HG03135 (cell line): ENCODE data around the gene IMPA2.
A peak's percentile ranks its signal among the peaks of the same experiment; 100 is the strongest.

Source experiments
- ATAC-seq: cut with Tn5 transposase; IDR thresholded peaks from one replicate; pipeline ENCODE4 v1.9.1; 2021; ENCODE audit warnings: mild to moderate bottlenecking, moderate library complexity; ENCODE audit not compliant: unreplicated experiment

IMPA2 gene

DNA sequence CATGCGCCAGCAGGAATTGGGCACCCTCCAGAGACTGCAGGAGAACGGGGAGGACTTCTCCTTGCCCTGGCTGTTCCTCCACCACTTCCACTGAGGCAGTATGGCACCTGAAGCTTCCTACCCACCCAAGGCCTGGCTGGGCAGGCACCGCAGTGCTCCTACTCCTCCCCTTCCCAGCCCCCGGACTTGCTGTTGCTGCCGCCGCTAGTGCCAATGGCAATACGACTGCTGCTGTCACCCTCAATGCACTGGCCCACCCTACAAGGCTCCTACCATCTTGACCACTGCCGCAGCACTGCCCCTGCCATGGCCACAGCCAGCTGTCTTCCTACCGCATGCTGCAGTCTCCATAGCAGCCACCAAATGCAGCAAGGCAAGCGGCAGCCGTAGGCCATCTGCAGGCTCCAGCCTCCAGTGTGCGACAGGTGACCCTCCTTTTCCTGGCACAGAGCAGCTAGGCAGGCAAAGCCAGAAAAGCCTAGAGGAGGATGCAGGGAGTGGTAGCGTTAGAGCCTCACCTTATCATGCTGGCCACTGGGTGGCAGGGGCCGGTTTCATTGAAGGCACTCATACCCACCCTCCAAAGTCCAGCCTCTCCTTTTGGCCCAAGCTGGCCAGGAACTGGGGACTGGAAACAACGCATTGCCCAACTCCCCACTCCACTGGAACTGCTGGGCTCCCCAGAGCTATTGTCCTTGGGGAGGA lies 64.9 kb downstream of the IMPA2 start:
- no peak for ATAC-seq

GRCh38 chr18:12046751-12047335 lies 65.5 kb downstream of the IMPA2 start:
- ATAC-seq: no peak

DNA sequence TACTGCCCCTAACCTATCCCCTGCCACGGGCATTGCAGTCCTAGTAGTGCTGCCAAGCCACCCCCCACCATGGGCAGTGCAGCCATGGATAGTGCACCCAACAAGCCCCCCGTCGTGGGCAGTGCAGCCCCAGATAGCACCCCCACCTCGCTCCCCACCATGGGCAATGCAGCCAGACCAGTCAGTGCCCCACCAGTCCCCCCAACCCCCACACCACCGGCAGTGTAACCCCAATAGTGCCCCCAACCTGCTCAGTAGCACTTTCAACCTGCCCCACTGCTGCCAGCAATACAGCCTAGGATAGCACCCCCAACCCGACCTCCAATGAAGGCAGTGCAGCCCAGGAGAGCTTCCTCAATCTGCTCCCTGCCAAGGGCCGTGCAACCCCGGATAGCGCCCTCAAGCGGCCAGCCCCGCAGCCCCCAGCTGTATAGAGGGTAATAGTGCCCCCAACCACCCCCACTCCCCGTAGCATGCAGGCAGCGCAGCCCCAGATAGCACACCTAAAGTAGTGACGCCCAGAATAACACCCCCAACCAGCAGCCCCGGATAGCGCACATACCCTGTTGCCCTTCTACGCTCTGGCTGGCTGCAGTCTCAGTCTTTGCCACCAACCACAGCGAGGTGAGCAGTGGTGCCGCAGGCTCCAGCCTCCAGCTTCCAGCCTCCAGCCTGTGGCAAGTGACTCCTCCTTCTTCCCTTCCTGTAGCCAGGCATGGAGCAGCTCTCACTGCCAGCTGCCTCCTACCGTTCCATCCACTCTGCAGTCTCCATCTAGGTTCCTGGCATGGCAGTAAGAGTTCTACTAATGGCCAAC lies 66.9 kb downstream of the IMPA2 start:
- no peak for ATAC-seq

DNA sequence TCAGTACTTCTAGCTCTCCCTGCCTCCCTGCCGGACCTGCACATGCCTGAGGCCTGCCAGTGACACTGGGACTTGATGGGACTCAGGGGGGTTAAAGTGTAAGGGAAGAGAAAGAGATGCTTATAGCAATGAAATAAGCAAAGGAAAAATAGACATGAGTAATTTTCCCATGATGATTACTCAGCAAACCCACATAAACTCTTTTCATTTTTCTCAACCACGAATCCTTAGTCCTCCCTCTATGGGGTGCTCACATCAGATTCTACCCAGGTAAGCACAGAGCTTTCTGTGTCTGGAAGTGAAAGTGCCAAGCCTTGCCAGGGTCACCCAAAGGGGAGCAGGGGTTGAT lies 67.5 kb downstream of the IMPA2 start:
- no peak for ATAC-seq

GRCh38 chr18:12049978-12050811 lies 68.9 kb downstream of the IMPA2 start:
- ATAC-seq: peak; percentile 91

DNA sequence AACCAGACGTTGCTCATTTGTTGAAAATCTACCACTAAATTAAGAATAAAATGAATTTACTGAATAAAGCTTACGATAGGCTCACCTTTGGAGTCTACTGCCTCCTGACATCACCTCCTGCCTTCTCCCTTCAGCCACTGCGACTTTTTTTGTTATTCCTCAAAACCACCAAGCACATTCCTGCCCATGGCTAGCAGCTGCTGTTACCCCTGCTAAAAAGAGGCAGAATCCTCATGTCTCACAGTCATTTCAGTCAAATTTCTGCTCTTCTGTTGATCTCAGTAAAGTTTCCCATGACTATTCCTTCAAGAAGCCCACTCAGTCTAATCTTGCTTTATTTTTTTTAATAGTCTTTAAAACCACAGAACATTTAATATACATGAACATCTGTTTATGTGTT lies 71.6 kb downstream of the IMPA2 start:
- no peak for ATAC-seq

DNA sequence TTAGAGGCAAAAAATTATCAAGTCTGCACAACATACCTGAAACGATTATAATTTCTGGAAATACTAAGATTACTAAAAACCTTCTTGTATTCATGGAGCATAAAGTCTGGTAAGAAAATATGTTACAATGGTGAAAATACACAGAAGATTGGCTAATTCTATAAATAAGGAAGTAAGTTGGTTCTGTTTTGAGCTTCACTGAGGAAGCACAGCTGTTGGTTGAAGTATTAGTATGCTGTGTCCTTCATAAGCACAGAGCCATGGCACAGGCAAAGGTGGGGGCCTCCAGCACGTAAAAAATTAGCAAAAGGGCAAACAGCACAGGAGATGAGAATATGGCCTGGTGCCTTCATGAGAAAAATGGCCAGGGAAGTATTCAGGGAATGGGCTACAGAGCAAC lies 72.0 kb downstream of the IMPA2 start:
- ATAC-seq: peak; percentile 36

DNA sequence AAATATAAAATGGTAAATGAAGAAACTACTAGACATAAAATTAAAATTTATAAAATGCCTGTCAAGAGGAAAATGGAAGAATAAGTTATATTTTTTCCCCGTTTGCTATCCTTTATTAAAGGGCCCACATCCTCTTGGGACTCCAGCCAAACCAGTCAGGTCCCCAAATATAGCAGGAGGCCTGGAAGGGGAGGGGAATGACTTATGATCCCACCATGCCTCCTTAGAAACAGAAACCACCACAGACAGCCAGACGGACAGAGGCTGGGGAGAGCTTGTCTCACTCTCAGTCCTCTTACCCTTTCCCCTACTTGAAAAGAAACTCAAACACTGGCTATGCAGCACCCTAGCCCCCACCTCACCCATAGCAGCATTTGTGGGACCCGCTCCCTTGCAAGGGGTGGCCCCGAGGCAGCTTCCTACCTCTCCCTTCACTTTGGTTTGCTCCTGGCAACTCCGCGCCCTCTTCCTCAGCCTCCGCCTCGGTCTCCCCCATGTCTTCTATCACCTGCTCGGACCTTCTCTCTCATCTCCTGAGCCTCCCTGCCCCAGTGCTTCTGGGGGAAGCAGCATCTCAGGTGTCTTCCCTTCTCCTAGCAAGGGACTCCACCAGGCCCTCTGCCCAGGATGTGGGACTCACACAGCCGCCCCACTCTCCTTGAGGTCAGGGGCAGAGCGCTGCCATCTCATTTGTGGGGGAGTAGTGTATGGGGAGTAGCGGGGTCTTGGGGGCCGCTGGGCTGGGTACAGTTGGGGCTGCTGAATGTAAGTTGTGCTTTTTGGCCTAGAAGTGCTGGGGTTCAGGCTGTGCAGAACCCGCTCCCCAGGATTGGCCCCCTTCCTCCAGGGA lies 75.0 kb downstream of the IMPA2 start:
- no peak for ATAC-seq

DNA sequence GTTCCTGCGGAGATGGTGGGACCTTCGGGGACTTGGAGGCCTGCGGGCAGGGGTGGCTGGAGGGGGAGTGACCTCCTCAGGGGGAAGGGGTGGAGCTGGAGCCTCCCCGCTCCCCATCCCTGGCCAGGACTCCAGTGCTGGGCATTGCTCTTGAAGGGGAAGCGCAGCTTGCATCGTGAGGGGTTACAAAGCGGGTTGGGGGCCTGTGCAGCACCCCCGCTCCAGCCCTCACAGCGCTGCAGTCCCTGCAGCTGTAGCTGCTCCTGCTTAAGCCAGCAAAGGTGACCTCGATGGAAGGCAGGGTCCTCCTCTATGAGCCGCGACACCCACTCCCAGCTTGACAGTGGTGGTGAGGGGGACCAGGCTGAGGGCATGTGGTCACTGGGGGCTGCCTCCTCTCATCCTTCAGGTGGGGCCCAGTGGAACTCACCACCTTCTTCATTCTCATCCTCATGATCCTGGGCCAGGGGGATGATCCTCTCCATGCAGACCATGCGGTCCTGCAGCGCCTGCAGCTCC lies 75.6 kb downstream of the IMPA2 start:
- no peak for ATAC-seq

DNA sequence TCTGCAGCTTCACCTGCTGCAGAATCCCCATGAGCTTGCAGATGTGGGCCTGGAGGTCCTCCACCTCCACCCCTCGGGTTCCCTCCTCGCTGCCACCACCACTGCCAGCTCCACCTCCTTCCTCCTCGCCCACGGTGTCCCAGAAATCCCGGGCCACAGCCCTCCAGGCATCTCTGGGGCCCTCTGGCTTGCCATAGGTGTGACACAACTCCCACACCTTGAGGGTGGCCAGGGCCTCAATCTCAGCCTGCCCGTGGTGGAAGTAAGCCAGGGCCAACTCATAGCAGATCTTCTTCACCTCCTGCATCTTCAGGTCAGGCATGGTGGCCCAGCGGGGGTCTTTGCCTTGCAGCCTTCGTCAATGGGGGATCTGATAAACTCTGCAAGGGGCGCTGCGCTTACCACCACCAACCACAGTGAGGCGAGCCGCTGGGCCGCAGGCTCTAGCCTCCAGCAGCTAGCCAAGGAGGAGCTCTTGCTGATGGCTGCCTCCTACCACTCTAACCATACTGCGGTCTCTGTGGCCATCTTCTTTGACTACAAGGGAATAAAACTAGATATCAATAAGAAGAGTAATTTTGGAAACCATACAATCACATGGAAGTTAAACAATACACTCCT lies 76.2 kb downstream of the IMPA2 start:
- no peak for ATAC-seq

GRCh38 chr18:12059334-12060181 lies 78.3 kb downstream of the IMPA2 start:
- no peak for ATAC-seq

- ATAC-seq: no peak
Measured at GRCh38 chr18:12060182-12060870, 79.0 kb downstream of the IMPA2 start.

DNA sequence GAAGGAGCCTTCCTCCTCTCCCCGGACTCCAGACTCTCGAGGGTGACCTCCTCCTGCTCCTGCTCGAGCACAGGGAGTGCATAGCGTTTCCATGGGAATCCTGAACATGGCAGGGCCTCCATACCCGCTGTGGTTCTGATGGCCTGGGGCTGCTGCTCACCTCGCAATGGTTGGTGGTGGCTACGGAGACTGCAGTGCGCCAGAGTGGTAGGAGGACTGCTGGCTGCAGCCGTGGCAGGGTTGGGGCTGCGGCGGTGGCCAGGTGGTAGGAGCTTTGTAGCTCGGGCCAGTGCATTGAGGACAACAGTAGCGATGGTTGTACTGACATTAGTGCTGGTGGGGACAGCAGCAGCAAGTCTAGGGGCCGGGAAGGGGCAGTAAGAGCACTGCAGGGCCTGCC lies 80.4 kb downstream of the IMPA2 start:
- no peak for ATAC-seq

GRCh38 chr18:12062974-12063373 lies 81.7 kb downstream of the IMPA2 start:
- ATAC-seq: no peak

DNA sequence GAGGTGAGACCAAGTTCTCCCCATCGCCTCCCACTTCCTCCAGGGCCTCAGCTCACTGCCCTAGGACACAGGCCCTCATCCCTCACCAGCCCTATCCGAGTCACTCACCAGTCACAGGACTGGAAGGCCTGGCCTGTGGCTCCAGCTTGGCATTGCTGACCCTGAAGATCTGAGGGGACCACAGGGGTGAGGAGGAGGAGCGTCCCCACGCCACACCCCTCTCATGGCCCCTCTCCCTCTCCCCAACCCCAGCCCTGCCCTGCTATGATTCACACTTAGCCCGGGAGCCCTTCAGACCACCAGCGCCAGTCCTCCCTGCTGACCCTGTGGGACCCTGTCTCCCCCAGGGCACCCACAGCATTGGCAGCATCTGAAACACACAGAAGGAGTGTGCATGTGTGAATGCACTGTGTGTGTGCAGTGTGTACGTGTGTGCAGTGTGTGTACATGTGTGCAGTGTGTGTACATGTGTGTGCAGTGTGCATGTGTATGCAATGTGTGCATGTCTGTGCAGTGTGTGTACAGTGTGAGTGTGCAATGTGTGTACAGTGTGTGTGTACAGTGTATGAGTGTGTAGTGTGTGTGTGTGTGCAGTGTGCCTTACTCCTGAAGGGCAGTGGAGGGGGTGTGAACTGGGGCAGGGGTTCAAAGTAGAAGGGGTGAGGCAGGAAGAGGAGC lies 82.9 kb downstream of the IMPA2 start:
- ATAC-seq: no peak

DNA sequence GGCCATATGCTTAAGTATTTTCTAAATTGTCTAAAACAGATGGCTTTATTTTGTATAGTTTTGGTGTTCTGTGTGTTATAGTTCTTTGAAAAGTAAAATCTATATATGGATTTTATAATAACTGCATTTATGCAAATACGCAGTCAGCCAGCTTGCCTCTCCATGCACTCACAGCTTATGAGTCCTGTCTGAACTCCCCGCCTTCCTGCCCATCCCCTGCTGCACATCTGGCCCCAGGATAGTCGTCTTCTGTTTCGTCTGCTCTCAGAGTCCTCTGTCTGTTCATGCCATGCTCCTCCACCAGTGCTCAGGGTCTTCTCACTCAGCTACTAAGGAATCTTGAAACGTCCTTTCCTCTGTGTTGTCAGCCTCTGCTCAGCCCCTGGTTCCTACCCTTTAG lies 84.1 kb downstream of the IMPA2 start:
- ATAC-seq: no peak

DNA sequence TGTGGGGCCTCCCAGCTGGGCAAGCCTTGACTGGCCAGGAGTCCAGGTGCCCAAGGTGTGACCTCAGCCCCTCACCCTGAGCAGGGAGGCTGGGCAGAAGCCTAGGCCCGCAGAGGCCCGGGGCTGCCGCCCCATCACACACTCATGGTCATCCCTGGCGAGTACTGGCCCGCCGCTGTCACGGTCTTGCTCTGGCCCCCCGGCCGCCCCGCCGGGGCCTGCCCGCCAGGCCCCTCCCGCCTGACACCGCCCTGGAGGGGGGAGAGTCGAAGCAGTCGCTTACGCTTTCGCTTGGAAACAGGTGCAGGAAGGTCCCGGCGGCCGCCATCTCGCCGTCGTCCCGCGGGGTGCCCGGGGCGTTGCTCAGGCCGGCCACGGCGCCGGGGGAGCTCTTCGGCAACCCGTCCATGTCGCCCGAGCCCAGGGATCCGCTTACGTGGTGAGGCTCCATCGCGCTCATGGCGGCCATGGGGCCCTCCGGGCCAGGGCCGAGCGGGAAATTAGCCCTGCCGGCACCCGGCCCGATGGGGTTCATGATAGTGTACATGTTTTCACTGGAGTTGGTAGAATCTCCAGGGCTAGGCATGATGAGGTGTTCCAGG lies 85.7 kb downstream of the IMPA2 start:
- ATAC-seq: no peak
